Astrocyte (in vitro differentiated cells and primary cell): Measurements from ENCODE around the gene MRPS2.

Experiments
- EZH2 ChIP-seq: IDR thresholded peaks from 2 replicates; pipeline ENCODE4 v1.6.1; 2012; ENCODE audit warnings: mild to moderate bottlenecking, low read length, inconsistent platforms; ENCODE audit not compliant: insufficient read depth
- TF ChIP-seq, protein P1 (sequence below): IDR thresholded peaks from 2 replicates; pipeline ENCODE4 v1.5.1; 2011; ENCODE audit warnings: low read depth, mild to moderate bottlenecking, inconsistent platforms, low read length, moderate library complexity; ENCODE audit not compliant: insufficient read depth

DNA sequence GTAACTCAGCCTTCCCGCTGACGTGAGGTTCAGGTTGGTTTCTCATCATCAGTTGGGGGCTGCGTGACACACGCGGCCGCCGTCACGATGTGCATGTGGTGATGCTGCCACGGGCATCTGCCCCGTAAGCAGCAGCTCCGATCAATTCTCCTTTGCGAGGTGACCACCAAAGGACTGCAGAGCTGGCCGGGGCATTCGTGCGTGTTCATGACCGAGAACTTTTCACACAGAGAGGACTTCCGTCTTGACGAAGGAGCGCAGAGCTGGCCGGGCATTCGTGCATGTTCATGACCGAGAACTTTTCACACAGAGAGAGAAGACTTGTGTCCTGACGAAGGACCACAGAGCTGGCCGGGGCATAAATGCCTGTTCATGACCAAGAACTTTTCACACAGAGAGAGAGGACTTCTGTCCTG lies 16.9 kb downstream of the MRPS2 start:
- TF ChIP-seq, protein P1, sequence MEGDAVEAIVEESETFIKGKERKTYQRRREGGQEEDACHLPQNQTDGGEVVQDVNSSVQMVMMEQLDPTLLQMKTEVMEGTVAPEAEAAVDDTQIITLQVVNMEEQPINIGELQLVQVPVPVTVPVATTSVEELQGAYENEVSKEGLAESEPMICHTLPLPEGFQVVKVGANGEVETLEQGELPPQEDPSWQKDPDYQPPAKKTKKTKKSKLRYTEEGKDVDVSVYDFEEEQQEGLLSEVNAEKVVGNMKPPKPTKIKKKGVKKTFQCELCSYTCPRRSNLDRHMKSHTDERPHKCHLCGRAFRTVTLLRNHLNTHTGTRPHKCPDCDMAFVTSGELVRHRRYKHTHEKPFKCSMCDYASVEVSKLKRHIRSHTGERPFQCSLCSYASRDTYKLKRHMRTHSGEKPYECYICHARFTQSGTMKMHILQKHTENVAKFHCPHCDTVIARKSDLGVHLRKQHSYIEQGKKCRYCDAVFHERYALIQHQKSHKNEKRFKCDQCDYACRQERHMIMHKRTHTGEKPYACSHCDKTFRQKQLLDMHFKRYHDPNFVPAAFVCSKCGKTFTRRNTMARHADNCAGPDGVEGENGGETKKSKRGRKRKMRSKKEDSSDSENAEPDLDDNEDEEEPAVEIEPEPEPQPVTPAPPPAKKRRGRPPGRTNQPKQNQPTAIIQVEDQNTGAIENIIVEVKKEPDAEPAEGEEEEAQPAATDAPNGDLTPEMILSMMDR: no peak
- no peak for TF ChIP-seq EZH2
